Left ventricle myocardium superior (tissue), 1 donor: ENCODE results near the gene GLP2R. TPM values are rescaled to one million over a fixed set of nuclear protein-coding genes. Genes with fewer than 3 reads are reported as not detected.

Source experiments
- ATAC-seq: fragments of 200-7000 bp; cut with Tn5 transposase; one replicate; pipeline ENCODE4 v1.9.1; 2020; ENCODE audit warnings: mild to moderate bottlenecking, moderate library complexity
- DNase-seq: peaks from one replicate; pipeline ENCODE4 v3.0.0-alpha.2; 2020
- intact Hi-C: fragments of 100-400 bp; cut with micrococcal nuclease; formaldehyde crosslinking; loops from one replicate; pipeline ENCODE4 v1.11.0; 2022
- total RNA-seq: library from RNA; stranded (reverse); fragmentation: NEBNext Ultra II Directional; extraction: Animal tissue kit (Norgen Biotek cat#: 25700); gene quantifications from one replicate; pipeline ENCODE4 v1.2.1, GENCODE V29; 2021
- donor health status: DM: no; HTN: yes; CAD: no; lungs with severe emphysema.

GLP2R gene
- total RNA-seq, 1 donor from 2014 or later, result 0.35 TPM

DNA sequence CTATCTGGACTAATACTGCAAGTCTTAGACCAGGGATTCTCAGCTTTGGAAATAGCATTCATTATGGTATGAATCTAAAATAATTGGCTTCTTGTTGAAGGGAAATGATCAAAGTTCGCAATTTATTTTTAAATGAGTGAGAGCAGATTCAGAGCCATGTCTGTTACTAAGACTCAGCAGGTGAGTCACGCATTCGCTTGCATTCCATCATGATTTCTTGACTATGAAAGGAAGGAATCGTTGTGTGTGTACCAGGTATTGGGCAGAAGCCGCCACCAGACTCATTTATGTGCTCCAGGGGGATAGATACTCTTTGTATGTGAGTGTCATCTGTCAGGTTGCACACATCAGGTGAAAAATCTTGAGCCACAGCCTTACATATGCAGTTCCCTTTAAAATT, 14.6 kb upstream of the GLP2R start:
- intact Hi-C loops, result no loop called here
- no peak for ATAC-seq

DNA sequence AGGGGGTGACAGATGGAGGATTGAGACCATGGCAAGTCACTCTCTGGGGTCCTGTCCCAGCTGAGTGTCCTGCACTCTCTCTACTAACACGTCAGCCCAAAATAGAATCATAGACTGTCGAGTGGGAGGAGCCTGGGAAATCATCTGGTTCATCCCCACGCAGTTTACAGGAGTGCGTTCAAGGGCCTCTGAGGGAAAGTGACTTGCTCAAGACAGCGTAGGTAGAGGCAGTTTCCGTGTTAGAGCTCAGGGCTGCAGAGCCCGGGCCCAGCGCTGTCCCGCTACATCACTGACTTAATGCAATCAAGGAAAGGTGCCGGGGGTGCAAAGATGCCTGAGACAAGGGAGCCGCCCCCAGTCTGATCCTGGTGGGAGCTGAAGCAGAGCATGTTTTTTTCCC, 14.2 kb upstream of the GLP2R start:
- intact Hi-C loops, result no loop called here
- DNase-seq, result no peak
- ATAC-seq, result peak; percentile 88

More for the DNA sequence above, 14.6 kb upstream of the GLP2R start:
- no peak for DNase-seq

DNA sequence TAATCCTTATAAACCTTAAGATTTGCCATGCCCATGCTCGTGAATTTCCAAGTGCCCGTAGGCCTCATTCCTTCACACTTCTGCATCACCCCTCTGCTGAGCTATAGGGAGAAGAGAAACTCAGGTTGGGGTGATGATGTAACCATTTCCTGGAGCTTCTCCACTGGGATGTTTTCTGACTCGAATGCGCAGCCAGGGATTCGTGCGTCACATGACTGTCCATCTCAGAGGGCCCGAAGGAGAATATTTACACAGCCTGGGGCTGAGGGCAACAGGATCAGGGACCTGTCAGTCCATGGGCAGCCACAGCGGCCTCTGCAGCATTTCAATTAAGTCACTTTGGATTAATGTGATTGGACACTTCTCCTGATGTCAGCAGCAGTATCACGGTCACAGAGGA, 12.6 kb upstream of the GLP2R start:
- ATAC-seq, result no peak
- intact Hi-C loops, result no loop called here
- no peak for DNase-seq

DNA sequence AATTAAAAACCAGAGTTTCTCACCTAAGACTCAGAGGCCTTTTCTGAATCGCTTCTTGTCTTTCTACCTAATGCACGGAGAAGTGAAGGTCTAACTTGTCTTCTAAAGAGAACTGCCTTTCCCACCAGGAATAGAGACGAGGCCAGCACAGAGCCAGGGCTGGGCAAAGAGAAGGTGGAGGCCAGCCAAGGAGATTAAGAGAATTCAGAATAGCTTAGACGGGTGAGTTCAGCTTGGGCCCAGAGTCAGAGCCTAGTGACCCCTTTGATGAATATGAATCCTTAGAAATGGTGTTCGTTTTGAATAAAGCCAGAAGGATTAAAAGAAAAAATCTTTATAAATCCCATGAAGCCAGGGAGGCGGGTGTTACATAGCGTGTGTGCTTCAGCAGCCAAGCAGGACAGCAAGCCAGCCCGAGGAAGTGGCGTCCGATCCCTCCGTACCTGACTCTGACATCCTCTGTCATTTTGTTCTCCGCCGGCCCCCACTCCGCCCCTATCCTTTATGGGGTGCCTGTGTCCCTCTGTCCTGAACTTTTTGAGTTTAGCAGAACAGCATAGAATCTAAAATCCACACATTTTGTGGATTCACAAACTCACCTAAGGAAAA, 11.3 kb upstream of the GLP2R start:
- peak; percentile 38 for DNase-seq
- intact Hi-C loops, result no loop called here
- peak; percentile 62 for ATAC-seq

DNA sequence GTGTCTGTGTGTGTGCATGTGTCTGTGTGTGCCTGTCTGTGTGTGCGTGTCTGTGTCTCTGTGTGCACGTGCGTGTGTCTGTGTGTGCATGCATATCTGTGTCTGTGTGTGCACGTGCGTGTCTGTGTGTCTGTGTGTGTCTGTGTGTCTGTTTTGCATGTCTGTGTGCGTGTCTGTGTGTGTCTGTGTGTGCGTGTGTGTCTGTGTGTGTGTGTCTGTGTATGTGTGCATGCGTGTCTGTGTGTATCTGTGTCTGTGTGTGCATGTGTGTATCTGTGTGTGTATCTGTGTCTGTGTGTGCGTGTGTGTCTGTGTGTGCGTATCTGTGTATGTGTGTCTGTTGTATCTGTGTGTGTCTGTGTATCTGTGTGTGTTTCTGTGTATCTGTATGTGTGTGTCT, 9.3 kb upstream of the GLP2R start:
- intact Hi-C loops, result no loop called here
- ATAC-seq (no peak), DNase-seq (no peak)

DNA sequence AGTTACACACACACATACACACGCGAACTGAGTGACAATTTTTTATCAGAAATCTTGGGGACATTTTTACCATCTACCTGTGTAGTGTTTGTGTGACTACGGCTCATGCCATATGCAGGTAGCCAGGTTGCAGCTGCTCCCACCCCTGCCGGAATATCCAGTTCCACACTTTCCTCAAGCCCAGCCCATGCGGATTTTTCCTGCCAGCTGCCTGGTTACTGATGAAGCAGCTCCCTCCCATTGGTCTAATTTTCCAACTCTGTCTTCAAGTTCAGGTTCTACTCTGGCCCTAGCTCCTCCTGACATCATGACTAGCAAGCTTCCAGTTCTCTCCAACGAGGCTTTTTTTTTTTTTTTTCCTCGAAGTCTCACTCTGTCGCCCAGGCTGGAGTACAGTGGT, 8.6 kb upstream of the GLP2R start:
- intact Hi-C loops, result no loop called here
- ATAC-seq (peak; percentile 78), DNase-seq (peak; percentile 41)

DNA sequence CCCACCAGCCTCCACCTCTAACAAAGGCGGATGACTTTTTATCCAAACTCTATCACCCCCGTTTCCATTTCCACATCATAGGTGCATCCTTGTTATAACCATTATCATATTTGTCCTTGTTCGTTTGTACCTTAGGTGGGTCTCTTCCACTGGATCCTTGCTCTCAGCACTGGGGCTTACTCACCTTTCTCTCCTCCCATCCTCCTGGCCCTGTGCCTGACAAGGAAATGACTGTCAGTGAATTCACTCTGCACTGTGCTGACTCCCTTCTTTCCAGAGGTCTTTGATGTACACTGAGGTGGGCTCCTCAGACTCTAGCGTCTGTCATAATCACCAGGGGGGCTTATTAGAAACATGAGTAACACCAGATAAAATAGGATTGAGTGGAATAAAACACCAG, 7.0 kb upstream of the GLP2R start:
- DNase-seq (no peak), ATAC-seq (no peak)
- intact Hi-C loops, result no loop called here

DNA sequence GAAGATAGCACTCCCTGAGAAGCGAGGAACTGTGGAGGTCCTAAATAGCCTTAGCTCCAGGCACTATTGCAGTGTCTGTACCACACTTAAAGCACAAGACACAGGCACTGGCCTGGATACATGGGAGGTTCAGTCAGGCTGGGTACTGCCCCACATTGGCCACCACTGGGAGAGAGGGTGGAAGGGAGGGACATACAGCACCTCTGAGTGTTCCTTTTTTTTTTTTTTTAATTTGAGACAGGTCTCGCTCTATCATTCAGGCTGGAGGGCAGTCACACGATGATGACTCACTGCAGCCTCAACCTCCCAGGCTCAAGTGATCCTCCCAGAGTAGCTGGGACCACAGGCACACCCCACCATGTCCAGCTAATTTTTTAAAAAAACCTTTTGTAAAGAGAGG, 5.3 kb upstream of the GLP2R start:
- DNase-seq (no peak), ATAC-seq (no peak)
- intact Hi-C loops, result no loop called here

DNA sequence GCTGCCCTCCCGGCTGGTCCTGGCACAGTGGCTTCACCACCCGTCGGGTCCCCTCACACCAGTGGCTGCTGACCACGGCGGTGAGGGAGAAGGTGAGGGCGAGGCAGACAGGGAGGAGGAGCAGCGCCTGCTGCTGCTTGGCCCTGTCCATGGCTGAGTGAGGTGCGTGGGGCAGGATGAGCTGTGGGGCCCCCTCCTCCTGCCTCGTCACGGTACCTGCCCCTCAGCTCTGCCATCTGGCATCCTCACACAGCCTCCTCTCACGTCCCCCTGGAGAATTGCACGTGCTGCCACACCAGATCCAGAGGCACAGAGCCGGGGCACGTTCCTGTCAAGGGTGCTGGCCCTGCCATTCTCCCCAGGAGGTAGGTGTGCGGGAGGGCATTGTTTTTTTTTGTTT, 3.8 kb upstream of the GLP2R start, which contains the start of gene GSG1L2:
Gene GSG1L2 (minus strand): TSS at position 159 of the 400 bp plus-strand sequence. CDS start 8 bp downstream, at position 151.
- intact Hi-C loops, result no loop called here
- DNase-seq (no peak), ATAC-seq (no peak)

DNA sequence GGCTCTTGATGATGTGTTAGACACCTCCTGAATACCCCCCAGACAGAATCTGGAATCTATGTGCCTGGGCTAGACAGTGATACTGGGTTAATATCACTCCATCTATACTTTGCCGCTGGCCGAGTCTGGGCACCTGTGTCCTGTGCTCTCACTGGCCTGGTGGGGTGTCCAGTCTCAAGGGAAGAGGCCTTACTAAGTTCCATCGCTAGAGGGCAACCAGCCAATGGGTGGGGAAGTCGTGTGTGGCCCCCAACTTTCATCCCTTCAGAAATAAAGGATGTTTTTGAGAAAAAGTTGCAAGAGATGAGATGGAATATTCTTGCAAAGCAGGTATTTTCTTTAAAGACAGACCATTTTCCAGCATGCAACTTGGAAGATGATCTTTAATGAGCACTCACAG, 1.6 kb upstream of the GLP2R start:
- no peak for DNase-seq
- intact Hi-C loops, result no loop called here
- no peak for ATAC-seq

DNA sequence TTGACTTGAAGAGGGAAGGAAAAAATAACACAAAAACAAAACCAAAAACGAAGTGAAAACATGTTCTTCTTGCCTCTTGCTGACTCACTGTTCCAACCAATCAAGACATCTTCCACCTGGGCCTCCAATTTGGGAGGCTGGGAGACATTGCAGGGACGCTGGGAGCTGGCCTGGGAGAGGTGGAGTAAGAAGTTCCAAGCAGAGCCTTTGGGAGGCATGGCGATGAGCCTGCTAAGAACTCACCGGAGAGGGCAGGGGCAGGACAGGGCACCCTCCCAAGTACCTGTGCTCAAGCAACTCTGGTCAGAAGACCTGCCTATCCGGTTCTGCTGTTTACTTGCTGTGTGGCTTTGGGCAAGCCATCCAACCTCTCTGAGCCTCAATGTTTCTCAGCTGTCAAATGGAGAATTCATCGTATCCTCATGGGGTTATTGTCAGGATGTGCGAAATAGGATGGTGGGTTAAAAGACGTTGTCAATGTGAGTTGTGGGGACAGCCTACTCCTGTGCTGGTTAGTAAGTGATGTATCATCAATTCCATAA, 856 bp upstream of the GLP2R start:
- ATAC-seq (no peak), DNase-seq (no peak)
- intact Hi-C loops, result no loop called here

DNA sequence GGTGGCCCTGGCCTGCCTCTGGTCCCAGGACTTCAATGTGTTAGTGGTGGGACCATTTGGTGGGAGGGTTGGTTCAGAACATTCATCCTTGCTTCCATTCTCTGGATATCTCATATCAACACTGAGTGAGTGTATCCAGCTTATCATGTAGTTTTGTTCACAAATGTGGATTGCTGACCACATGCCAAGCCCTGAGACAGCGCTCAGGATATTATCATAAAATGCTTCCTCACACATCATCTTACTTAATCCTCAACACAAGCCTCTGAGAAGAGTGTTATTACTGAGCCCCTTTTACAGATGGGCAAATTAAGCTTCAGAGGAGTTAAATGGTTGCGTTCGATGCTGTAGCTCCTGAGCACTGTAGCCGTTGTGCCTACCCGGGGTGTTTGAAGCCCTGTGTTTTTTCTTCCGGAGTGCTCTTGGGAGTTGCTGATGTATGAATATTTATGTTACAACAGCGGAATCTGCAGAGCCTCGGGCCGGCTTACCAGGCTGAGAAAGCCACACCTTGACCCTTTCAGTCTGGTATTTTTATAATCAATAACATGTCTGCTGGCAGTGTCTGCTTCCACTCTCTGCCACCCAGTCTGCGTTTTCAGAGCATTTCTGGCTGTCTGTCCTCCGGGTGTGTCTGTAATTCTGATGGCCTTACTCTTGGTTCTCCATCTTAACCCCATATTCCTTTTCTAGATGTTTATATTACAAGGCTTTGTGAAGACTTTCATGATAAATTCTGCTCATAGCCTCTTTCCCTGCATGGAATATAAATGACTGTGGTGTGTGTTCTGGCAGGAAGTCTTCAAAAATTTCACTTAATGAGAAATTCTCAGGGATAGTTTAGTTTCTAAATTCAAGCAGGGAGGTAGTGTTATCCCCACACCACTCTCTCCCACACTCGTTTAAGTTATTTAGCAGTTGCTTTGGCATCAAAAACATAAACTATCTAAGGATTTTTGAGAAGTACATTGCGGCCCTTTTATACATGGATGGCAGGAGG, 2.9 kb downstream of the GLP2R start:
- intact Hi-C loops, result no loop called here
- DNase-seq (no peak), ATAC-seq (no peak)

DNA sequence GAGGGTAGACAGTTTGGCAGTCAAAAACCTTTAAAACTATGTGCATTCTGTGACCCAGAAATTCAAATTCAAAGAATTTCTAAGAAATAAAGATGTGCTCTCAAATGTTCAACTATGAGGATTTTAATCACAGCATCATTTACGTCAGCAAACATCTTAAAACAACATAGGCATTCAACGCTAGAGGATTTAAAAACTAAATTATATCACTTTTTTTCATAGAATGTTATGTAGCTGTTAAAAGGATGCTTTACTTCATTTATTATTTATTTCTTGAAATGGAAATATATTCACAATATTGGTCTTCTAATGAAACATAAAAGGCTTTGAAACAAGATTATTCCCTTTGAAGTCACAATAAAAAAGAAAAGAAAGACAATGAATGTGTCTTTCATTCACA, 3.6 kb downstream of the GLP2R start:
- DNase-seq (no peak), ATAC-seq (no peak)

DNA sequence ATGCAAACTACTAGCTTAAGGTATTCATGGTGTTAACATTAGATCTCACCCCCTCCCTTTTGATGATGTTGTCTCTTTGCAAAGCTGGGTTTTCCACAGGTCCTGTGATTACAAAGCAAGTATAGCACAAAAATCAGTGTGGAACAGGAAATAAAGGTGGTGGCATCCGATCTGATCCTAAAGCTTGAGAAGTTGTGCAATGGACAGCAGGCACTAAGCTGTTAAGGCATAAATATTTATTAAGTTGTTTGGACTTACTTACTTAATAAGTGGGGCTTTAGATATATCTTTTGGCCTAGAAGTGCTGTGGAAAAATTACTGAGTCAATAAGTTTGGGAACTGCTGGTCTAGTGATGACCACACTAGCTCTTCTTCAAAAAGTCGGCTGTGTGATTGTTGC, 5.0 kb downstream of the GLP2R start:
- ATAC-seq (no peak), DNase-seq (no peak)
- intact Hi-C loops, result no loop called here

More for the DNA sequence above, 3.6 kb downstream of the GLP2R start:
- intact Hi-C loops, result no loop called here

DNA sequence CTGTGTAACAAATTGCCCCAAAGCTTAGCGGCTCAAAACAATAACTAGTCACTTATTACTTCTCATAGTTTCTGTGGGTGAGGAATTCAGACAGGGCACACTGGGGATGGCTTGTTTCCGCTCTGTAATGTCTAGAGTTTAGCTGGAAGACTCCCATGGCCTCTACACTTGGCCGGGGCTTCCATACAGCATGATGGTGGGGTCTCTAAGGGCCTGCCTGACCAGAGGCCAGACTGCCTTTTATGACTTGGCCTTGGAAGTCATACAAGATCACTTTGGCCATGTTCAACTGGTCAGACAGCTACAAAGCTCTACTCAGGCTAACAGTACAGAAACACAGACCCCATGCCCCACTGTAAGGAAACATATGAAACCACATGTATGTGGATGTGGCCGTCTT, 8.2 kb downstream of the GLP2R start:
- intact Hi-C loops, result no loop called here
- no peak for ATAC-seq
- DNase-seq, result no peak

DNA sequence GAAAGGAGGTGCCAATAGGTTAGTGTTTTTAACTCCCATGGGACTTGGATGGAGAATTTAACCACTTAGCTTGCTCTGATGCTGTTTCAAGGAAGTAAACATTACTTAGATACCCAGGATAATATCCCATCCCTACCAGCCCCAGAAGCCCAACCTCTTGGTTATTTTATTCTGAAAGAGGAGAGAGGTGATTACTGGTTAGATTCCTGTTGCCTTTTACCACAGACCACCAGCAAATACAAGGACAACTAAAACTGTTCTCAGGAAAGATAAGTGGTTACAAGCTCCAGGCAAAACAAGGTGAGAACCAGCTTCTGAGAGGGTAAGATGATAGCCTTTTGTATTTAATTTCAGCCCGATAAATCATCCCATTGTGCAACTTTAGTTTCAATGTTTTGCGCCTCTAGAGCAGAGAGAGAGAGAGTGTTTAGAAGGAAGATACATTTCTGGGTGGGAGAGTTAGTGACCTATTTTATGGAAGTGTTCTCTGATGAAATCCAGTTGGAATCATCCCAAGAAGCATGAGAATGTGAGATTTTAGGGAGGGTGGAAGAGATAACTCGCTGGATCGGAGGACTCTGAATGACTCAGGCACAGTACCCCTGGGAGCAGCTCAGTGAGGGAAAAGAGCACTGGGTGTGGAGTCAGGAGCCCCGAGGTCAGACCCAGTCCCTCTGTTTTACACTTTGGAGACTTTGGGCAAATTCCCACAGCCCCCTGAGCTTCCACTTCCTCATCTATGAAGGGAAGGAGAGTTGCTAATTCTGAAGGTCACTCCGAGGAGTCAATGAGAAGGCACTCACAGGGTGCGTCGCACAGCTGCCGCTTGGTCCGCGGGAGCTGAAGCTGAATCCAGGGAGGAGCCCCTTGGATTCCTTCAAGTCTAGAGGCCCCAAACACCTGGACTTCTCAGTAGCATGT, 12.1 kb downstream of the GLP2R start:
- DNase-seq (peak; percentile 65), ATAC-seq (peak; percentile 86)
- intact Hi-C loops, result no loop called here

DNA sequence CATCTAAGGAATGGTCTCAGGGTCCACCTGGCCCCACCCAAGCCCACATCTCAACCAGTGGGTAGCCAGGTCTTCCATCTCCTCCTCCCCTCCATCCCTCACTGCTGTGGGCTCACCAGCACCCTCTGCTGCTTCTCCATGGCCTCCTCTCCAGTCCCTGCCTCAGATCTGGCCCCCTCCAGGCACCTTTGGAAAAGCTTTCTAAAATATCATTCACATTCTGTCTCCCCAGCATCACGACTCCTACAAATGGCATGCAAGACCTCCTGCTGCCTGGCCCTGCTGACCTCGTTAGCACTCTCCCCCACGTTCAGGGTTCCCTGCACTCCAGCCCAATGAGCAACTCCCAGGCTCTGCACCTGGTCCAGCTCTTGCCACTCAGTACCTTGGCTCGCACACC, 13.7 kb downstream of the GLP2R start:
- ATAC-seq (no peak), DNase-seq (no peak)
- intact Hi-C loops, result no loop called here

DNA sequence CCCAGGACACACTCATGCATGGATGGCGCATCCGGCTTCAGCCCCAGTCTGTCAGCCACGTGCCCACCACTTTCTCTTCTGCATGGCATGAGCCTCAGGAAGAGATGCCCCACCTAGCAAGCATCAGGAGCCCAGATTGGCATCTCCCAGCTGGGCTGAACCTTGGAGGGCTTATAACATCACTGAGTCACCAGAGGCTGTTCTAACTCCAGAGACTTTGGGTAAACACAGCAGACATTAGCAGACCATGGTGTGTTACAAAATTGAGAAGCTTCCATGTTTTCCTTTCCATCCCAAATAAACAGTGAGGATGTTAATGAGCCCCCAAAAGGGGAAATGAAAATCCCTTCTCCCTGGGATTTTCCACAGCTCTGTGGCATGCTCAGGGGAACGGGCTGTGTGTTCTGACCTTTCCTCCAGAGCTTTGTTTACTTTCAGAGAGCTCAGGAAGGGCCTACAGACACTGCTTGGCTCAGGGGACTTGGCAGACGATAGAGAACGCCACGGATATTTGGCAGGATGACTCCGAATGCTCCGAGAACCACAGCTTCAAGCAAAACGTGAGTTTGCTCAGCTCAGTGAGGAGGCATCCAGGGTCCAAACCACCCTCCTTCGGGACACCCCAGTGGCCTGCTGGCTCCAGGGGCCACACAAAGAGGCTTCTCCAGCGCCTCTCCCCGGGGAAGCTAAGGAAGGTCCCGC, 16.5 kb downstream of the GLP2R start:
- DNase-seq (peak; percentile 66), ATAC-seq (peak; percentile 89)
- intact Hi-C loops, result no loop called here
